Liver (tissue), 9 donors: ENCODE measurements around the gene PAPPA. TPM values are rescaled to one million over a fixed set of nuclear protein-coding genes. Genes with fewer than 3 reads are reported as not detected.

Source experiments
- DNase-seq: peaks from one replicate; pipeline ENCODE4 v3.0.0-alpha.2; 2017; ENCODE audit warnings: low spot score
- H3K27ac ChIP-seq, 2 donors: one replicate each; pipeline ENCODE4 v1.7.0; 2013; ENCODE audit warnings: inconsistent platforms in 2 of 2, low read length in 2 of 2, control low read depth in 1 of 2, low read depth in 1 of 2, mild to moderate bottlenecking in 1 of 2
- H3K27me3 ChIP-seq, 4 donors: one replicate each; pipeline versions ENCODE4 v1.6.1 to v1.7.0; 2013; ENCODE audit warnings: low read length in 3 of 4, inconsistent platforms in 1 of 4, mild to moderate bottlenecking in 1 of 4, moderate library complexity in 1 of 4; ENCODE audit not compliant: control insufficient read depth in 4 of 4, insufficient read depth in 4 of 4
- H3K36me3 ChIP-seq, 4 donors: one replicate each; pipeline versions ENCODE4 v1.6.1 to v1.7.0; 2013; ENCODE audit warnings: low read length in 3 of 4, mild to moderate bottlenecking in 3 of 4, low read depth in 1 of 4, moderate library complexity in 1 of 4; ENCODE audit not compliant: control insufficient read depth in 4 of 4, insufficient read depth in 3 of 4
- H3K4me1 ChIP-seq, 4 donors: one replicate each; pipeline versions ENCODE4 v1.6.1 to v1.7.0; 2013; ENCODE audit warnings: low read length in 3 of 4, mild to moderate bottlenecking in 3 of 4, moderate library complexity in 1 of 4; ENCODE audit not compliant: control insufficient read depth in 4 of 4, insufficient read depth in 4 of 4
- H3K4me3 ChIP-seq, 3 donors: one replicate each; pipeline versions ENCODE4 v1.6.1 to v1.7.0; 2013; ENCODE audit warnings: low read length in 3 of 3, control low read depth in 1 of 3, low read depth in 1 of 3, mild to moderate bottlenecking in 1 of 3
- H3K9ac ChIP-seq, 2 donors: one replicate each; pipeline ENCODE4 v1.7.0; 2013; ENCODE audit warnings: low read length in 2 of 2, mild to moderate bottlenecking in 2 of 2, moderate library complexity in 2 of 2, control low read depth in 1 of 2, low read depth in 1 of 2
- H3K9me3 ChIP-seq, 4 donors: one replicate each; pipeline versions ENCODE4 v1.6.1 to v1.7.0; 2013; ENCODE audit warnings: low read length in 3 of 4; ENCODE audit not compliant: control insufficient read depth in 4 of 4
- EGR1 ChIP-seq, 2 donors: IDR thresholded peaks; 2 replicates each; pipeline ENCODE4 v1.6.1; 2016 to 2018; ENCODE audit warnings: antibody characterized with exemption in 2 of 2, low read depth in 2 of 2
- FOXA1 ChIP-seq: IDR thresholded peaks from 2 replicates; pipeline ENCODE4 v1.6.1; 2016; ENCODE audit warnings: antibody characterized with exemption
- FOXA2 ChIP-seq: IDR thresholded peaks from 2 replicates; pipeline ENCODE4 v1.6.1; 2016; ENCODE audit warnings: antibody characterized with exemption
- GABPA ChIP-seq, 2 donors: IDR thresholded peaks in 1 of 2; conservative IDR thresholded peaks in 1 of 2; 2 replicates each; pipeline ENCODE4 v1.6.1; 2016; ENCODE audit warnings: antibody characterized with exemption in 2 of 2, mild to moderate bottlenecking in 1 of 2, moderate library complexity in 1 of 2
- HNF4G ChIP-seq: IDR thresholded peaks from 2 replicates; pipeline ENCODE4 v1.6.1; 2016; ENCODE audit warnings: antibody characterized with exemption
- JUND ChIP-seq, 2 donors: IDR thresholded peaks; 2 replicates each; pipeline ENCODE4 v1.6.1; 2016; ENCODE audit warnings: antibody characterized with exemption in 2 of 2
- NR2F2 ChIP-seq: IDR thresholded peaks from 2 replicates; pipeline ENCODE4 v1.6.1; 2016; ENCODE audit warnings: antibody characterized with exemption
- RAD21 ChIP-seq, 2 donors: IDR thresholded peaks; 2 replicates each; pipeline ENCODE4 v1.6.1; 2016; ENCODE audit warnings: antibody characterized with exemption in 2 of 2, mild to moderate bottlenecking in 2 of 2
- RXRA ChIP-seq, 2 donors: IDR thresholded peaks; 2 replicates each; pipeline ENCODE4 v1.6.1; 2017 to 2018; ENCODE audit warnings: antibody characterized with exemption in 2 of 2, mild to moderate bottlenecking in 1 of 2
- SP1 ChIP-seq: IDR thresholded peaks from 2 replicates; pipeline ENCODE4 v1.6.1; 2018; ENCODE audit warnings: antibody characterized with exemption, mild to moderate bottlenecking
- TAF1 ChIP-seq: conservative IDR thresholded peaks from 2 replicates; pipeline ENCODE4 v1.6.1; 2016; ENCODE audit warnings: antibody characterized with exemption, mild to moderate bottlenecking
- YY1 ChIP-seq: IDR thresholded peaks from 2 replicates; pipeline ENCODE4 v1.6.1; 2016; ENCODE audit warnings: antibody characterized with exemption, mild to moderate bottlenecking
- WGBS: extraction: QIAGEN DNeasy Blood & Tissue Kit; methylation state at CpG from one replicate; pipeline ENCODE4 v1.1.7; 2013; 5-methylcytosine and 5-hydroxymethylcytosine counted together
- polyA plus RNA-seq, 2 donors: library from polyadenylated mRNA; stranded (reverse) in 1 of 2; unstranded in 1 of 2; fragments of 200-250 nt in 1 of 2; fragments of >200 nt in 1 of 2; fragmentation: Nextera tagmentation in 1 of 2; extraction: Ambion mirVana in 1 of 2; gene quantifications; one replicate each; pipeline versions ENCODE4 v1.2.1 to v1.2.3, GENCODE V29; 2013 to 2015
- total RNA-seq, 2 donors: library from RNA; depleted of rRNA; stranded (reverse); fragments of >200 nt; gene quantifications; one replicate each; pipeline ENCODE4 v1.2.3, GENCODE V29; 2014
- TF ChIP-seq, protein P1 (sequence below): IDR thresholded peaks from 2 replicates; pipeline ENCODE4 v1.6.1; 2016; ENCODE audit warnings: antibody characterized with exemption, mild to moderate bottlenecking
- TF ChIP-seq, protein P2 (sequence below): IDR thresholded peaks from 2 replicates; pipeline ENCODE4 v1.6.1; 2016; ENCODE audit warnings: antibody characterized with exemption
- TF ChIP-seq, protein P3 (sequence below): IDR thresholded peaks from 2 replicates; pipeline ENCODE4 v1.6.1; 2016; ENCODE audit warnings: antibody characterized with exemption
- TF ChIP-seq, protein P4 (sequence below): IDR thresholded peaks from 2 replicates; pipeline ENCODE4 v1.6.1; 2016; ENCODE audit warnings: antibody characterized with exemption
- donor health status: healthy.
- donor health status: healthy.
- donor health status: healthy.
- donor health status: healthy.
- donor health status: healthy.

The PAPPA gene
- total and polyA plus RNA-seq, 4 donors = 0.03 to 0.33 (median 0.20) TPM

DNA sequence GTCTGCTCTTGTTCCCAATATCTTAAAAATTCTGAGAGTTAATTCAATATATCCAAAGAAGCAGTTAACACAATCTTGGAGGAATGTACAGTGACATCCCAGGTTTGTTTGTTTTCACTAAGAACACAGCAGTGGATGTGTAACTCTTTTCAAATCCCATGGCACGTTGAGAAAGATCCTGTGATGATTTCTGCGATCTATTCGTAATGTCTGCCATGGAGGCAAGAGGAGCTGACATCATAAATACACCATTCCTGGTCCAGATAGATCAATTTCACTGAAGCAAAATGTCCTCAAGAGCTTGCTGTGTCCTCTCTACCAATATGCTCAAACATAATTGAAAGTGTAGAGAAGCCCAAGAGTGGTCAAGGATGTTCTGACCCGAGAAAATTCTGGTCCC lies 280.7 kb downstream of the PAPPA start:
- Histone ChIP-seq H3K9me3 (no peaks in the 10 kb centered on the region), H3K27me3 (no peaks in the 10 kb centered on the region), H3K4me3 (no peak overlapping the region), H3K36me3 (no peaks in the 10 kb centered on the region), H3K4me1 (no peaks in the 10 kb centered on the region), H3K27ac (no peak overlapping the region), H3K9ac (no peak overlapping the region)
- WGBS = 88% methylated on average over 4 of the region's 4 CpGs
- TF ChIP-seq, protein P1, sequence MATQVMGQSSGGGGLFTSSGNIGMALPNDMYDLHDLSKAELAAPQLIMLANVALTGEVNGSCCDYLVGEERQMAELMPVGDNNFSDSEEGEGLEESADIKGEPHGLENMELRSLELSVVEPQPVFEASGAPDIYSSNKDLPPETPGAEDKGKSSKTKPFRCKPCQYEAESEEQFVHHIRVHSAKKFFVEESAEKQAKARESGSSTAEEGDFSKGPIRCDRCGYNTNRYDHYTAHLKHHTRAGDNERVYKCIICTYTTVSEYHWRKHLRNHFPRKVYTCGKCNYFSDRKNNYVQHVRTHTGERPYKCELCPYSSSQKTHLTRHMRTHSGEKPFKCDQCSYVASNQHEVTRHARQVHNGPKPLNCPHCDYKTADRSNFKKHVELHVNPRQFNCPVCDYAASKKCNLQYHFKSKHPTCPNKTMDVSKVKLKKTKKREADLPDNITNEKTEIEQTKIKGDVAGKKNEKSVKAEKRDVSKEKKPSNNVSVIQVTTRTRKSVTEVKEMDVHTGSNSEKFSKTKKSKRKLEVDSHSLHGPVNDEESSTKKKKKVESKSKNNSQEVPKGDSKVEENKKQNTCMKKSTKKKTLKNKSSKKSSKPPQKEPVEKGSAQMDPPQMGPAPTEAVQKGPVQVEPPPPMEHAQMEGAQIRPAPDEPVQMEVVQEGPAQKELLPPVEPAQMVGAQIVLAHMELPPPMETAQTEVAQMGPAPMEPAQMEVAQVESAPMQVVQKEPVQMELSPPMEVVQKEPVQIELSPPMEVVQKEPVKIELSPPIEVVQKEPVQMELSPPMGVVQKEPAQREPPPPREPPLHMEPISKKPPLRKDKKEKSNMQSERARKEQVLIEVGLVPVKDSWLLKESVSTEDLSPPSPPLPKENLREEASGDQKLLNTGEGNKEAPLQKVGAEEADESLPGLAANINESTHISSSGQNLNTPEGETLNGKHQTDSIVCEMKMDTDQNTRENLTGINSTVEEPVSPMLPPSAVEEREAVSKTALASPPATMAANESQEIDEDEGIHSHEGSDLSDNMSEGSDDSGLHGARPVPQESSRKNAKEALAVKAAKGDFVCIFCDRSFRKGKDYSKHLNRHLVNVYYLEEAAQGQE = no peak
- TF ChIP-seq GABPA (IDR thresholded peaks at IDR 0.05 in 1 of 2, conservative IDR thresholded peaks at IDR 0.05 in 1 of 2) (no peak), FOXA1 (no peak), RXRA (IDR thresholded peaks at IDR 0.05) (no peak), NR2F2 (no peak), FOXA2 (no peak), YY1 (no peak), SP1 (no peak), EGR1 (IDR thresholded peaks at IDR 0.05; ENCODE audit: low read depth in 2 of 2) (no peak), HNF4G (no peak), JUND (IDR thresholded peaks at IDR 0.05) (no peak), RAD21 (IDR thresholded peaks at IDR 0.05) (no peak), TAF1 (no peak)
- TF ChIP-seq, protein P2, sequence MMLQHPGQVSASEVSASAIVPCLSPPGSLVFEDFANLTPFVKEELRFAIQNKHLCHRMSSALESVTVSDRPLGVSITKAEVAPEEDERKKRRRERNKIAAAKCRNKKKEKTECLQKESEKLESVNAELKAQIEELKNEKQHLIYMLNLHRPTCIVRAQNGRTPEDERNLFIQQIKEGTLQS = no peak
- TF ChIP-seq, protein P3, sequence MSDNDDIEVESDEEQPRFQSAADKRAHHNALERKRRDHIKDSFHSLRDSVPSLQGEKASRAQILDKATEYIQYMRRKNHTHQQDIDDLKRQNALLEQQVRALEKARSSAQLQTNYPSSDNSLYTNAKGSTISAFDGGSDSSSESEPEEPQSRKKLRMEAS = no peak
- TF ChIP-seq, protein P4, sequence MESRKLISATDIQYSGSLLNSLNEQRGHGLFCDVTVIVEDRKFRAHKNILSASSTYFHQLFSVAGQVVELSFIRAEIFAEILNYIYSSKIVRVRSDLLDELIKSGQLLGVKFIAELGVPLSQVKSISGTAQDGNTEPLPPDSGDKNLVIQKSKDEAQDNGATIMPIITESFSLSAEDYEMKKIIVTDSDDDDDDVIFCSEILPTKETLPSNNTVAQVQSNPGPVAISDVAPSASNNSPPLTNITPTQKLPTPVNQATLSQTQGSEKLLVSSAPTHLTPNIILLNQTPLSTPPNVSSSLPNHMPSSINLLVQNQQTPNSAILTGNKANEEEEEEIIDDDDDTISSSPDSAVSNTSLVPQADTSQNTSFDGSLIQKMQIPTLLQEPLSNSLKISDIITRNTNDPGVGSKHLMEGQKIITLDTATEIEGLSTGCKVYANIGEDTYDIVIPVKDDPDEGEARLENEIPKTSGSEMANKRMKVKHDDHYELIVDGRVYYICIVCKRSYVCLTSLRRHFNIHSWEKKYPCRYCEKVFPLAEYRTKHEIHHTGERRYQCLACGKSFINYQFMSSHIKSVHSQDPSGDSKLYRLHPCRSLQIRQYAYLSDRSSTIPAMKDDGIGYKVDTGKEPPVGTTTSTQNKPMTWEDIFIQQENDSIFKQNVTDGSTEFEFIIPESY = no peak
- DNase-seq = no peak

DNA sequence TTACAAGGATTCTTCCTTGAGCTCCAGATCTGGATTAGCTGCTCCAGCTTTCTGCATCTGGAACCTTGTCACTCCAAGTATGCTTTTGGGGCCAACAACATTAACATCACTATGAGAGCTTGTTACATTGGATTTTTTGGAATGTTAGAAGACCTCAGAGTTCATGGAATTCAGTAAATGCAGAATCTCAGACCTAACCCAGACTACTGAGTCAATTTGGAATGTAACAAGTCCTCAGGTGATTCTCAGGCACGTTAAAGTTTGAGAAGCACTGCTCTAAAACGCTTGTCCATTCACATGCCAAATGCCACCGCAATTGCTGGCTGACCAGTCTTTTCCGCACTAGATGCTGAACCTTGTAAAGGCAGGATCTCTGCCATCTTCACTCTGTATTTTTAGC lies 282.1 kb downstream of the PAPPA start:
- TF ChIP-seq RXRA (IDR thresholded peaks at IDR 0.05) (no peak), TAF1 (no peak)
- TF ChIP-seq, protein P4 = no peak
- no peak overlapping the region for H3K27ac ChIP-seq
- no peaks in the 10 kb centered on the region for H3K27me3 ChIP-seq
- no peaks in the 10 kb centered on the region for H3K36me3 ChIP-seq
- H3K9ac ChIP-seq = no peak overlapping the region
- H3K9me3 ChIP-seq = no peaks in the 10 kb centered on the region
- DNase-seq = no peak
- 71% methylated on average over 4 of the region's 4 CpGs for WGBS
- no peaks in the 10 kb centered on the region for H3K4me1 ChIP-seq
- H3K4me3 ChIP-seq = no peak overlapping the region
